Activated CD8-positive, alpha-beta memory T cell treated with anti-CD3 and anti-CD28 coated beads for 1 hour (primary cell): ENCODE results near the gene PRKCZ.
A peak's percentile ranks its signal among the peaks of the same experiment; 100 is the strongest.
"Not testable (repeated sequence)": the region's sequence is repeated elsewhere in the genome, so short reads cannot be mapped to it uniquely, and the experiment has no call there.

ENCODE experiments used
- DNase-seq, 2 donors: peaks; one replicate each; pipeline ENCODE4 v3.0.0-alpha.2; 2020; ENCODE audit warnings: low read depth in 1 of 2; ENCODE audit errors: extremely low read depth in 1 of 2

Gene PRKCZ

GRCh38 chr1:2147869-2148268 is 97.7 kb downstream of the PRKCZ start:
- DNase-seq = not testable (repeated sequence)

- peak; percentile 24 to 44 for DNase-seq
Measured at GRCh38 chr1:2148691-2149090, 98.5 kb downstream of the PRKCZ start.

GRCh38 chr1:2150801-2151200 is 100.6 kb downstream of the PRKCZ start:
- no peak for DNase-seq

- no peak for DNase-seq
Measured at GRCh38 chr1:2151252-2151651, 101.0 kb downstream of the PRKCZ start.

- DNase-seq = no peak
Measured at GRCh38 chr1:2151911-2152310, 101.7 kb downstream of the PRKCZ start.

GRCh38 chr1:2152954-2153353 is 102.7 kb downstream of the PRKCZ start:
- DNase-seq = peak in 1 of 2 donors; percentile 27

GRCh38 chr1:2154022-2154421 is 103.8 kb downstream of the PRKCZ start:
- DNase-seq = no peak

GRCh38 chr1:2155147-2155598 is 105.0 kb downstream of the PRKCZ start:
- DNase-seq = no peak

- DNase-seq = no peak
Measured at GRCh38 chr1:2155788-2156187, 105.6 kb downstream of the PRKCZ start.

GRCh38 chr1:2156866-2157265 is 106.7 kb downstream of the PRKCZ start:
- DNase-seq = no peak

- no peak for DNase-seq
Measured at GRCh38 chr1:2157856-2158255, 107.6 kb downstream of the PRKCZ start.

GRCh38 chr1:2158272-2158671 is 108.1 kb downstream of the PRKCZ start:
- no peak for DNase-seq

GRCh38 chr1:2159124-2159523 is 108.9 kb downstream of the PRKCZ start:
- DNase-seq = no peak

GRCh38 chr1:2160451-2161300 is 110.5 kb downstream of the PRKCZ start:
- DNase-seq = no peak

GRCh38 chr1:2163205-2163604 is 113.0 kb downstream of the PRKCZ start:
- no peak for DNase-seq

GRCh38 chr1:2165646-2166045 is 115.4 kb downstream of the PRKCZ start:
- no peak for DNase-seq

GRCh38 chr1:2166254-2166653 is 116.0 kb downstream of the PRKCZ start:
- no peak for DNase-seq

- DNase-seq = no peak
Measured at GRCh38 chr1:2166695-2167094, 116.5 kb downstream of the PRKCZ start.

GRCh38 chr1:2168090-2168489 is 117.9 kb downstream of the PRKCZ start:
- DNase-seq = no peak

GRCh38 chr1:2168535-2168934 is 118.3 kb downstream of the PRKCZ start:
- no peak for DNase-seq

GRCh38 chr1:2169200-2169836 is 119.1 kb downstream of the PRKCZ start:
- no peak for DNase-seq

- no peak for DNase-seq
Measured at GRCh38 chr1:2170211-2170610, 120.0 kb downstream of the PRKCZ start.
